Glomerular visceral epithelial cell (primary cell): ENCODE results near the gene RAB23.

Experiments used
- DNase-seq: peaks from one replicate; pipeline ENCODE4 v3.0.0-alpha.2; 2016; ENCODE audit errors: extremely low spot score

RAB23 gene

GRCh38 chr6:57180596-57180995 lies 41.5 kb downstream of the RAB23 start:
- no peak for DNase-seq

- no peak for DNase-seq
Measured at GRCh38 chr6:57177545-57178265, 44.4 kb downstream of the RAB23 start.

GRCh38 chr6:57174511-57174907 lies 47.6 kb downstream of the RAB23 start:
- DNase-seq: no peak

GRCh38 chr6:57173886-57174510 lies 48.1 kb downstream of the RAB23 start:
- DNase-seq: peak; percentile 63

- peak; percentile 39 for DNase-seq
Measured at GRCh38 chr6:57173056-57173885, 48.8 kb downstream of the RAB23 start.

- DNase-seq: peak; percentile 91
Measured at GRCh38 chr6:57172136-57173055, 49.7 kb downstream of the RAB23 start, which contains the start of gene BAG2. BAG2 (plus strand) TSS chr6:57172326; CDS start chr6:57172698, 372 bp downstream.

GRCh38 chr6:57165080-57165479 lies 57.0 kb downstream of the RAB23 start:
- DNase-seq: no peak

GRCh38 chr6:57163956-57164355 lies 58.2 kb downstream of the RAB23 start:
- no peak for DNase-seq

GRCh38 chr6:57162516-57162915 lies 59.6 kb downstream of the RAB23 start:
- DNase-seq: no peak

- DNase-seq: no peak
Measured at GRCh38 chr6:57162028-57162427, 60.1 kb downstream of the RAB23 start.

GRCh38 chr6:57159127-57159526 lies 63.0 kb downstream of the RAB23 start:
- no peak for DNase-seq

GRCh38 chr6:57158658-57159057 lies 63.4 kb downstream of the RAB23 start:
- DNase-seq: peak; percentile 6

GRCh38 chr6:57147955-57148858 lies 73.9 kb downstream of the RAB23 start:
- no peak for DNase-seq

- no peak for DNase-seq
Measured at GRCh38 chr6:57147401-57147800, 74.7 kb downstream of the RAB23 start.

- no peak for DNase-seq
Measured at GRCh38 chr6:57143690-57144089, 78.4 kb downstream of the RAB23 start.

- no peak for DNase-seq
Measured at GRCh38 chr6:57142178-57142525, 80.0 kb downstream of the RAB23 start.

- no peak for DNase-seq
Measured at GRCh38 chr6:57141451-57142177, 80.5 kb downstream of the RAB23 start.

GRCh38 chr6:57138026-57138425 lies 84.1 kb downstream of the RAB23 start:
- no peak for DNase-seq

- no peak for DNase-seq
Measured at GRCh38 chr6:57137350-57137749, 84.8 kb downstream of the RAB23 start.
